Mesenteric fat pad (tissue), 1 donor: Measurements from ENCODE around the gene PHETA1. TPM values are rescaled to one million over a fixed set of nuclear protein-coding genes. Genes with fewer than 3 reads are reported as not detected.
"Not testable (repeated sequence)": the region's sequence is repeated elsewhere in the genome, so short reads cannot be mapped to it uniquely, and the experiment has no call there.

Experiments used
- DNase-seq: peaks from one replicate; pipeline ENCODE4 v3.0.0-alpha.2; 2020; ENCODE audit warnings: low spot score
- total RNA-seq: library from RNA; stranded (reverse); fragmentation: NEBNext Ultra II Directional; extraction: Animal tissue kit (Norgen Biotek cat#: 25700); gene quantifications from one replicate; pipeline ENCODE4 v1.2.1, GENCODE V29; 2021
- donor health status: DM: yes; HTN: yes; CAD: no.

Gene PHETA1
- total RNA-seq, 1 donor from 2014 or later = 19.5 TPM

- DNase-seq = no peak
These were observed 17.9 kb downstream of the PHETA1 start for GRCh38 chr12:111351026-111351425.

- DNase-seq = no peak
These were observed 19.0 kb downstream of the PHETA1 start for GRCh38 chr12:111349748-111350520.

GRCh38 chr12:111349101-111349747, 19.7 kb downstream of the PHETA1 start:
- no peak for DNase-seq

GRCh38 chr12:111347891-111348644, 20.8 kb downstream of the PHETA1 start:
- DNase-seq = no peak

GRCh38 chr12:111344254-111344875, 24.5 kb downstream of the PHETA1 start:
- no peak for DNase-seq

- DNase-seq = no peak
These were observed 25.7 kb downstream of the PHETA1 start for GRCh38 chr12:111343181-111343580.

- no peak for DNase-seq
These were observed 26.5 kb downstream of the PHETA1 start for GRCh38 chr12:111342376-111342775.

- no peak for DNase-seq
These were observed 27.3 kb downstream of the PHETA1 start for GRCh38 chr12:111341426-111342065.

GRCh38 chr12:111340680-111341079, 28.2 kb downstream of the PHETA1 start:
- not testable (repeated sequence) for DNase-seq

- no peak for DNase-seq
These were observed 28.7 kb downstream of the PHETA1 start for GRCh38 chr12:111340231-111340630.

- no peak for DNase-seq
These were observed 29.5 kb downstream of the PHETA1 start for GRCh38 chr12:111339321-111339938.

GRCh38 chr12:111338096-111338495, 30.8 kb downstream of the PHETA1 start:
- no peak for DNase-seq

GRCh38 chr12:111337371-111337770, 31.5 kb downstream of the PHETA1 start:
- no peak for DNase-seq

GRCh38 chr12:111336411-111336810, 32.5 kb downstream of the PHETA1 start:
- DNase-seq = not testable (repeated sequence)

GRCh38 chr12:111335811-111336210, 33.1 kb downstream of the PHETA1 start:
- DNase-seq = no peak

- not testable (repeated sequence) for DNase-seq
These were observed 33.6 kb downstream of the PHETA1 start for GRCh38 chr12:111335301-111335700.

GRCh38 chr12:111334393-111334915, 34.4 kb downstream of the PHETA1 start:
- no peak for DNase-seq

- no peak for DNase-seq
These were observed 37.8 kb downstream of the PHETA1 start for GRCh38 chr12:111330800-111331752.

GRCh38 chr12:111328138-111328537, 40.8 kb downstream of the PHETA1 start:
- DNase-seq = no peak
